ENCODE results near the gene IFT25. TPM values are rescaled to one million over a fixed set of nuclear protein-coding genes. Genes with fewer than 3 reads are reported as not detected.

Gene IFT25
- total RNA-seq, 1 experiment from 2014 or later, result 31.7 TPM

DNA sequence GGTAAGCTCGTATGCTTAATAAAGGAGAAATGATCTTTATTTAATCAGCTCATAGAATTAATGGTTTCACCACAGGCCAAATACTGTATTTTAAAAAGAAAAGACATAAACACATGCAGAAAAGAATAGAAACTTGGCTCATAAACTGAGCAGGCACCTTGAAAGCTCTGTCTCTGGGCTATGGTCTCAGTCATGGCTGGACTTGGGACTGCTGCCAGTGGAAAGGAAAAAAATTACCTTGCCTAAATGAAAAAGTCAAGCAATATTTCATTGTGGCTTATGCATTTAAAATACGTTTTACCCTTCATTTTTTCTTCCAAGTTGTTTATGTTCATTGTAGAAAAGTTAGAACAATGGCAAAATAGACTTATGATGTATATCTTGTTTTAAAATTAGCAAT, 8.6 kb upstream of the IFT25 start:
- Mint-ChIP-seq H3K27me3 (ENCODE audit: insufficient read depth, unreplicated experiment) (no peaks in the 10 kb centered on the region), H3K4me3 (ENCODE audit: unreplicated experiment) (no peak overlapping the region), H3K9me3 (ENCODE audit: unreplicated experiment) (no peaks in the 10 kb centered on the region), H3K27ac (ENCODE audit: unreplicated experiment) (no peak overlapping the region), H3K36me3 (ENCODE audit: insufficient read depth, unreplicated experiment) (peaks cover 43% of the 10 kb centered on the region), H3K4me1 (ENCODE audit: low read depth, unreplicated experiment) (peaks cover 18% of the 10 kb centered on the region)
- Histone ChIP-seq H3K4me3 (ENCODE audit: low read depth, low read length) (no peak overlapping the region), H3K27me3 (replicated peaks; ENCODE audit: control insufficient read depth, insufficient read depth, low read length) (no peaks in the 10 kb centered on the region), H3K36me3 (ENCODE audit: control insufficient read depth, insufficient read depth, low read length) (no peaks in the 10 kb centered on the region), H3K4me1 (peaks cover 27% of the 10 kb centered on the region), H3K9me3 (no peaks in the 10 kb centered on the region)
- TF ChIP-seq, protein P1, sequence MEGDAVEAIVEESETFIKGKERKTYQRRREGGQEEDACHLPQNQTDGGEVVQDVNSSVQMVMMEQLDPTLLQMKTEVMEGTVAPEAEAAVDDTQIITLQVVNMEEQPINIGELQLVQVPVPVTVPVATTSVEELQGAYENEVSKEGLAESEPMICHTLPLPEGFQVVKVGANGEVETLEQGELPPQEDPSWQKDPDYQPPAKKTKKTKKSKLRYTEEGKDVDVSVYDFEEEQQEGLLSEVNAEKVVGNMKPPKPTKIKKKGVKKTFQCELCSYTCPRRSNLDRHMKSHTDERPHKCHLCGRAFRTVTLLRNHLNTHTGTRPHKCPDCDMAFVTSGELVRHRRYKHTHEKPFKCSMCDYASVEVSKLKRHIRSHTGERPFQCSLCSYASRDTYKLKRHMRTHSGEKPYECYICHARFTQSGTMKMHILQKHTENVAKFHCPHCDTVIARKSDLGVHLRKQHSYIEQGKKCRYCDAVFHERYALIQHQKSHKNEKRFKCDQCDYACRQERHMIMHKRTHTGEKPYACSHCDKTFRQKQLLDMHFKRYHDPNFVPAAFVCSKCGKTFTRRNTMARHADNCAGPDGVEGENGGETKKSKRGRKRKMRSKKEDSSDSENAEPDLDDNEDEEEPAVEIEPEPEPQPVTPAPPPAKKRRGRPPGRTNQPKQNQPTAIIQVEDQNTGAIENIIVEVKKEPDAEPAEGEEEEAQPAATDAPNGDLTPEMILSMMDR (IDR thresholded peaks at IDR 0.05; ENCODE audit: insufficient read depth in 1 of 2, low read depth in 1 of 2, low read length in 1 of 2, severe bottlenecking in 1 of 2, unreplicated experiment in 1 of 2), result no peak
- intact Hi-C loops (cut with micrococcal nuclease; ENCODE audit: unreplicated experiment), result no loop called here
- ChIA-PET POLR2A (no interaction called here), CTCF (no interaction called here)
- BruUV-seq (replicated peaks), result no TSS peak
- DNase-seq, result no peak

DNA sequence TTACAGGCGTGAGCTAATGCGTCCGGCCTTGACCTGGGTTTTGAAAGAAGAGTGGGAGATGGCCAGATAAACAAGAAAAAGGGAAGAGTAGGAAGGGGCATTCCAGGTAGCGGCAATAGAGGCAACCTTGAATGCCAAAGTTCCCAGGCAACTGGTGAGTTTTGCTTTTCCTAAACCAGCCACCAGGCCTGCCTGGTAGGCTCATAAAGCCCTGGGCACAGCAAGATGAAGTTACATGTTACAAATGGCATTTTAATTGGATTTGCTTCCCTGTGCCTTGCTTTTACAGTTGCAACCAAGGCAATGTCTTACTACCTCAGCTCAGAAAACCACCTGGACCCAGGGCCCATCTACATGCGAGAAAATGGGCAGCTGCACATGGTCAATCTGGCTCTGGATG, 6.2 kb upstream of the IFT25 start:
- H3K9me3 ChIP-seq, result no peaks in the 10 kb centered on the region
- Mint-ChIP-seq H3K36me3 (ENCODE audit: insufficient read depth, unreplicated experiment) (peaks cover 43% of the 10 kb centered on the region), H3K4me3 (ENCODE audit: unreplicated experiment) (no peak overlapping the region), H3K4me1 (ENCODE audit: low read depth, unreplicated experiment) (peaks cover 15% of the 10 kb centered on the region), H3K9me3 (ENCODE audit: unreplicated experiment) (no peaks in the 10 kb centered on the region), H3K27ac (ENCODE audit: unreplicated experiment) (no peak overlapping the region), H3K27me3 (ENCODE audit: insufficient read depth, unreplicated experiment) (no peaks in the 10 kb centered on the region)
- H3K27me3 ChIP-seq (replicated peaks; ENCODE audit: control insufficient read depth, insufficient read depth, low read length), result no peaks in the 10 kb centered on the region
- ChIA-PET POLR2A (no interaction called here), CTCF (no interaction called here)
- no peak for DNase-seq
- TF ChIP-seq, protein P1 (IDR thresholded peaks at IDR 0.05; ENCODE audit: insufficient read depth in 1 of 2, low read depth in 1 of 2, low read length in 1 of 2, severe bottlenecking in 1 of 2, unreplicated experiment in 1 of 2), result no peak
- H3K4me1 ChIP-seq, result peaks cover 18% of the 10 kb centered on the region
- no TSS peak for BruUV-seq (replicated peaks)
- intact Hi-C loops (cut with micrococcal nuclease; ENCODE audit: unreplicated experiment), result no loop called here
- H3K36me3 ChIP-seq (ENCODE audit: control insufficient read depth, insufficient read depth, low read length), result no peaks in the 10 kb centered on the region
- no peak overlapping the region for H3K4me3 ChIP-seq (ENCODE audit: low read depth, low read length)

DNA sequence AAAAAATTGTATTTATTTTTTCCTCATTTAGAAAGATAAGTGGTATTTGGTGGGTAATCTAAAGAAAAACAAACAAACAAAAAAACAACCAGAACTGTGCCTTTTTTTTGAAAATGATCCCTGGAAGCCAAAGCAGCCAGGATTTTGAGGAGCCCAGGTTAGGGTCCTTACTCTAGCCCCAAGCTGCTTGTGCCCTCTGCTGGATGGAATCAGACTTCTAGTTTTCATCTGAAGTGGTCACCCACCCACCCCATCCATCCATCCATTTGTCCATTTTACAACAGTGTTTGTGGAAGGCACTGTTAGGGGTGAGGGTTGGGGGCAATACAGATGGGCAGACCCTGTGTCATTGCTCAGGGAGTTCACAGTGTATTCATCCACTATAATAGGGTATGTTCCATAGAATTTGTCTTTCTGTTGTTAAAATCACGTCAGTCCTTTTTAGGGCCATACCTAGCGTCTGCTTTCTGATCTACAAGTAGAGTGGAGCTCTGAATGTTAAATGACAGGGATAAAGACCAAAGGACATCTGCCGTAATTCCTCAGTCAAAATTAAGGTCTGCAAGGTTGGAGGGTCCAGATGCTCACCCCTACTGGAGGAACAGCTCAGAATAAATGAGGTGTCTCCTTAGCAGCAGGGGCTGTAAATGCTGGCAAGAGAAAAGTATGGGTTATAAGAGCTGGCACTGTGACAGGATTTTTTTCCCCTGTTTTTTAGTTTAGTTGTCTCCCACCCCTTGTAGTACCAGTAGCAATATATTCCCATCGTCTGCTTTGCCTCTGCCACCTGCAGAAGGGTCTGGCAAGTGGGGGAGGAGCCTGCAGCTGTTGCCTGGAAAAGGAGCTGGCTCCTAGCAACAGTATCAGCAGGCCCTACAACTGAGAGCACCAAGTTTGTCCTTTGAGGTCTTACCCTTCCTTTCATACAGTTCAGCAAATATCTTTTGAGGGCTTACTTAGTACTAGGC, 3.8 kb upstream of the IFT25 start:
- no TSS peak for BruUV-seq (replicated peaks)

More for the DNA sequence above, 3.8 kb upstream of the IFT25 start:
- intact Hi-C loops (cut with micrococcal nuclease; ENCODE audit: unreplicated experiment), result loop anchor here (1.0 to 2.0 kb wide), 3 partner anchors 37 to 88 kb away; no protein-coding TSS in a partner anchor
- Mint-ChIP-seq H3K4me1 (ENCODE audit: low read depth, unreplicated experiment) (peaks cover 21% of the 10 kb centered on the region), H3K36me3 (ENCODE audit: insufficient read depth, unreplicated experiment) (peaks cover 43% of the 10 kb centered on the region), H3K27ac (ENCODE audit: unreplicated experiment) (no peak overlapping the region), H3K9me3 (ENCODE audit: unreplicated experiment) (no peaks in the 10 kb centered on the region), H3K27me3 (ENCODE audit: insufficient read depth, unreplicated experiment) (no peaks in the 10 kb centered on the region), H3K4me3 (ENCODE audit: unreplicated experiment) (no peak overlapping the region)
- POLR2A ChIA-PET, result interaction anchor here (0.5 kb wide), 1 partner anchor 47 kb away, joined by 4 read pairs; no protein-coding TSS in a partner anchor
- TF ChIP-seq, protein P1 (IDR thresholded peaks at IDR 0.05; ENCODE audit: insufficient read depth in 1 of 2, low read depth in 1 of 2, low read length in 1 of 2, severe bottlenecking in 1 of 2, unreplicated experiment in 1 of 2), result peak; percentile 58 to 62
- no peaks in the 10 kb centered on the region for H3K27me3 ChIP-seq (replicated peaks; ENCODE audit: control insufficient read depth, insufficient read depth, low read length)
- no peak overlapping the region for H3K4me3 ChIP-seq (ENCODE audit: low read depth, low read length)
- CTCF ChIA-PET, result interaction anchor here (1.2 to 3.9 kb wide), 3 partner anchors 10 to 89 kb away, joined by 4 to 17 read pairs (median 7); no protein-coding TSS in a partner anchor
- peaks cover 8% of the 10 kb centered on the region; the same call in 1 of the 2 replicates for H3K4me1 ChIP-seq
- no peaks in the 10 kb centered on the region for H3K36me3 ChIP-seq (ENCODE audit: control insufficient read depth, insufficient read depth, low read length)
- H3K9me3 ChIP-seq, result no peaks in the 10 kb centered on the region
- peak in 1 of 2 experiments; percentile 55 for DNase-seq
